Calu3 (cell line): ENCODE data around the gene CACNA1G. TPM values are rescaled to one million over a fixed set of nuclear protein-coding genes. Genes with fewer than 3 reads are reported as not detected.

Experiments used
- BruUV-seq: library from RNA; stranded (reverse); fragments of 400-500 nt; replicated peaks from 2 replicates; lab custom pipeline; 2021; lab: Mats Ljungman, UMichigan
- CTCF ChIA-PET: fragments of 300-600 bp; sonication (Branson Sonifier 250); formaldehyde crosslinking; loops from one replicate; lab custom pipeline; 2022; ENCODE audit warnings: antibody characterized with exemption; lab: Charles Lee
- DNase-seq: peaks from one replicate; pipeline ENCODE4 v3.0.0; 2022
- H3K27ac Mint-ChIP-seq: one replicate; pipeline ENCODE4 v1.8.0; 2022; ENCODE audit warnings: mixed read lengths; ENCODE audit not compliant: unreplicated experiment
- H3K27me3 Mint-ChIP-seq: one replicate; pipeline ENCODE4 v1.8.0; 2022; ENCODE audit warnings: mixed read lengths; ENCODE audit not compliant: unreplicated experiment
- H3K36me3 Mint-ChIP-seq: one replicate; pipeline ENCODE4 v1.8.0; 2022; ENCODE audit warnings: mild to moderate bottlenecking, moderate library complexity, mixed read lengths; ENCODE audit not compliant: insufficient read depth, unreplicated experiment
- H3K4me1 Mint-ChIP-seq: one replicate; pipeline ENCODE4 v1.8.0; 2022; ENCODE audit warnings: mild to moderate bottlenecking, low read depth, mixed read lengths; ENCODE audit not compliant: unreplicated experiment
- H3K4me3 Mint-ChIP-seq: one replicate; pipeline ENCODE4 v1.8.0; 2022; ENCODE audit warnings: mild to moderate bottlenecking, low read depth, moderate library complexity, mixed read lengths; ENCODE audit not compliant: unreplicated experiment
- H3K9me3 Mint-ChIP-seq: one replicate; pipeline ENCODE4 v1.8.0; 2022; ENCODE audit warnings: low read depth, mixed read lengths; ENCODE audit not compliant: unreplicated experiment
- CTCF ChIP-seq: fragments of 200-600 bp; IDR thresholded peaks from one replicate; pipeline ENCODE4 v1.8.0; 2022; ENCODE audit warnings: antibody characterized with exemption; ENCODE audit not compliant: unreplicated experiment
- intact Hi-C: fragments of 100-400 bp; cut with micrococcal nuclease; formaldehyde crosslinking; loops from one replicate; pipeline ENCODE4 v1.10.0; 2022; ENCODE audit not compliant: unreplicated experiment
- total RNA-seq: library from RNA; stranded (reverse); gene quantifications from 2 replicates; pipeline ENCODE4 v1.2.3, GENCODE V29; 2022

The CACNA1G gene
- total RNA-seq, 1 experiment from 2014 or later, result not detected

- H3K27me3 Mint-ChIP-seq, result peaks cover 49% of the 10 kb centered on the region
- no peaks in the 10 kb centered on the region for H3K9me3 Mint-ChIP-seq
- H3K4me3 Mint-ChIP-seq, result no peak overlapping the region
- DNase-seq, result no peak
- no TSS peak for BruUV-seq
- CTCF ChIA-PET, result no interaction called here
- intact Hi-C loops, result no loop called here
- TF ChIP-seq CTCF, result peak; percentile 13
- no peaks in the 10 kb centered on the region for H3K36me3 Mint-ChIP-seq
- H3K27ac Mint-ChIP-seq, result no peak overlapping the region
- peaks cover 9% of the 10 kb centered on the region for H3K4me1 Mint-ChIP-seq
Observed at GRCh38 chr17:50620858-50621257, 60.3 kb downstream of the CACNA1G start.

- Mint-ChIP-seq H3K4me1 (peaks cover 9% of the 10 kb centered on the region), H3K36me3 (no peaks in the 10 kb centered on the region), H3K4me3 (no peak overlapping the region), H3K27ac (no peak overlapping the region), H3K27me3 (peaks cover 41% of the 10 kb centered on the region), H3K9me3 (no peaks in the 10 kb centered on the region)
- no peak for DNase-seq
- TF ChIP-seq CTCF, result no peak
- no TSS peak for BruUV-seq
- CTCF ChIA-PET, result no interaction called here
- intact Hi-C loops, result no loop called here
Observed at GRCh38 chr17:50621574-50622031, 61.1 kb downstream of the CACNA1G start.

- Mint-ChIP-seq H3K27me3 (peaks cover 29% of the 10 kb centered on the region), H3K4me3 (no peak overlapping the region), H3K36me3 (peaks cover 6% of the 10 kb centered on the region), H3K4me1 (peaks cover 22% of the 10 kb centered on the region), H3K27ac (no peak overlapping the region), H3K9me3 (no peaks in the 10 kb centered on the region)
- no peak for DNase-seq
- intact Hi-C loops, result no loop called here
- CTCF ChIA-PET, result interaction anchor here (0.6 to 7.5 kb wide), 6 partner anchors 15 to 82 kb away, joined by 3 to 130 read pairs (median 6); no protein-coding TSS in a partner anchor
- no peak for TF ChIP-seq CTCF
- no TSS peak for BruUV-seq
Observed at GRCh38 chr17:50624321-50624934, 63.9 kb downstream of the CACNA1G start.

DNA sequence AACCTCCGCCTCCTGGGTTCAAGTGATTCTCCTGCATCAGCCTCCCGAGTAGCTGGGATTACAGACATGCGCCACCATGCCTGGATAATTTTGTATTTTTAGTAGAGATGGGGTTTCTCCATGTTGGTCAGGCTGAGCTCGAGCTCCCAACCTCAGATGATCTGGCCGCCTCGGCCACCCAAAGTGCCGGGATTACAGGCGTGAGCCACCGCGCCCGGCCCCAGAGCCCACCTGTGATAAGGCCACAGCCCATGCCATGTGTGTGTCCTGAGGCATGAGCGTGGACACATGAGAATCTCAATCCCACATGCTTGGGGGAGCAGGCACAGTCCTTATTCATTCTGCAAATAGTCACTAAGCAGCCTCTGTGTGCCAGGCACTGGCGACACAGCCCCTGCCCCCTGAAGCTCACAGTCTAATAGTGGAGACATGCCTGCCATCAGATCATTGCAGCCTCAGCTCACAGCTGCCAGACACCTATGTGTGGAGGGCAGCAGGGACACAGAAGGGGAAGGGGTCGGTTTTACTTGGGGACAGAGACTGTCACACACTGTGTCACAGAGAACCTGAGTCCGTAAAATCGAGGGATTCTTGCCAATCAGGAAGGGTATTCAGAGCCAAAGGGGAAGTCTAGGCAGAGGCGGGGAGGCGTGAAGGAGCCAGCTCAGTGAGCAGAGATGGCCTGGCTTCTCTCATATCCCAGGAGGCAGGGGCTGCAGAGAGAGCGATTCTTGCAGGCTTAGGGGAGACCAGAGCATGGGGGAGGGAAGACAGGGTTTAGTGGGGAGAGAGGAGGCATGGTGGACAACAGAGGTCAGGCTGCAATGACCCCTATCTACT lies 64.7 kb downstream of the CACNA1G start:
- no peak for DNase-seq
- CTCF ChIA-PET, result interaction anchor here (0.5 to 7.5 kb wide), 22 partner anchors 9 to 173 kb away, joined by 3 to 130 read pairs (median 4); partner anchors contain the start of genes CACNA1G, LUC7L3 and SPATA20
- H3K4me3 Mint-ChIP-seq, result no peak overlapping the region
- intact Hi-C loops, result no loop called here
- no peak for TF ChIP-seq CTCF
- H3K27ac Mint-ChIP-seq, result no peak overlapping the region
- H3K36me3 Mint-ChIP-seq, result peaks cover 6% of the 10 kb centered on the region
- H3K9me3 Mint-ChIP-seq, result no peaks in the 10 kb centered on the region
- H3K27me3 Mint-ChIP-seq, result peaks cover 22% of the 10 kb centered on the region
- H3K4me1 Mint-ChIP-seq, result peaks cover 20% of the 10 kb centered on the region
- BruUV-seq, result no TSS peak
